GM19035 (cell line): Measurements from ENCODE around the gene DTNBP1.

Experiments
- ATAC-seq: cut with Tn5 transposase; IDR thresholded peaks from one replicate; pipeline ENCODE4 v1.9.1; 2021; ENCODE audit not compliant: unreplicated experiment

Gene DTNBP1

DNA sequence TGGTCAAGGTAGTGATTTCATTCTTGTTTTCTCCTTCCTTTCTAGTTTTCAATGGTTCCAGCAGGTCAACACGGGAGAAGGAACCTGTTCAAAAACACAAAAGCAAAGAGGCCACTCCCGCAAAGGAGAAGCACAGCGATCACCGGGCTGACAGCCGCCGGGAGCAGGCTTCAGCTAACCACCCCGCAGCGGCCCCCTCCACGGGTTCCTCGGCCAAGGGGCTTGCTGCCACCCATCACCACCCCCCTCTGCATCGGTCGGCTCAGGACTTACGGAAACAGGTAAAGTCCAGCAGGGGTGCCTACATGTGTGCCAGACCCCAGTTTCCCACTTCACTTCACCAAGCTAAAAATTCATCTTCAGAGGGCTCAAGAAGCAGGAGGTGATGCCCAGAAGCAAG, 175.6 kb downstream of the DTNBP1 start:
- no peak for ATAC-seq

GRCh38 chr6:15485936-15486335, 176.9 kb downstream of the DTNBP1 start:
- no peak for ATAC-seq

DNA sequence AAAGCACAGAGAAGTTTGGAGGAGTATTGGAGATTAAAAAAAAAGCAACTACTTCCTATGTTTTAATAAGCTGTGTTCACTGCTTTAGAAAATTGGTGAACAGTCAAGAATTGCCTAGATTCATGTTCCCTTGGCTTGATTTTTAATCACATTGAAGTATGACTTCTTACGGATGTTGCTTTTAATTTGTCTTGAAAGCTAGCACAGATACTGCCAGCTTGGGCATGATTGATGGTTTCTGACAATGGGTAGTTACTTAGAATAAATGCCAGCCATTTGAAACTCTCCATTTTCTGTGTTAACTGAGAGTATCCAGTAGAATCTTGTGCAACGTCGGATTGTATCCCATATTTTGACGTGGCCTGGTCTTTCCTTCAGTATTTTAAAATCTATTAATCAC, 178.0 kb downstream of the DTNBP1 start:
- no peak for ATAC-seq

DNA sequence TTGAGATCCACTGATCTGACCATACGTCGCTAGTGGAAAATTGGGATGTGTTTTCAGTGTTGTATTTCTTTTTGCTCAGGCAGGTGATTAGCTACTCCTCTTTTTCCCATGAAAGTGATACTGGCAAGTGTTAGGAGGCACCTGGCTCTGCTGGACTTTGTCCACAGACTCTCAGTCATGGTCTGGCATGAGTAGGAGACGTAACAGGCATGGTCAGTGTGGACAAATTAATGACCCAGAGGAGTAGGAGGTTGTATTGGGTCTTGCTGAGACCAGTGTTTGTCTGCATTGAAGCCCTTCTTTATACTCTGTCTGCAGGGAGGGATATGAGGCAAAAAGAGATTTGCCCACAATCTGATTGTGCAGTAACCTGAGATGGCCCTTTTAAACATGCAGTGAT, 178.7 kb downstream of the DTNBP1 start:
- no peak for ATAC-seq

GRCh38 chr6:15483060-15483459, 179.8 kb downstream of the DTNBP1 start:
- no peak for ATAC-seq

GRCh38 chr6:15481390-15482291, 181.2 kb downstream of the DTNBP1 start:
- ATAC-seq, result no peak

GRCh38 chr6:15480525-15480924, 182.3 kb downstream of the DTNBP1 start:
- no peak for ATAC-seq

- no peak for ATAC-seq
These were observed 183.1 kb downstream of the DTNBP1 start for GRCh38 chr6:15479761-15480160.

- no peak for ATAC-seq
These were observed 185.1 kb downstream of the DTNBP1 start for GRCh38 chr6:15477746-15478145.

GRCh38 chr6:15476631-15477380, 186.0 kb downstream of the DTNBP1 start:
- no peak for ATAC-seq

DNA sequence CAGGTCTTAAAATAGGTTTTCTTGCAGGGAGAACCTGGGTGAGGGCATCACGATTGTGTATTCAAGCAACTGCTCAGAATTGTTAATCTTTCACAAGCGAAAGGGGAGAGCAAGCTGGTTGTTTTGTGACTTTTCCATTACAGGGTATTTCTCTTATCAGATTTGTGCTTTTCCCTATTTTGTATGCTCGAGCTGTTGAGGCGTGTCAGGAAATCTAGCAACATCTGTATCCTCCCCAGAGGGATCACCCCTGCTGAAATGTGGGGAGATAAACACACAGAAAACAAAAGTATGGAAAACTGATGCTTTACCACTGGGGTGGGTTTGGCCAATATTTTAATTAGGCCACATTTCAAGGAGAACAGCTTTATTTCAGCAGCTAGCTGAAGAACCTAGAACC, 187.0 kb downstream of the DTNBP1 start:
- ATAC-seq, result no peak

DNA sequence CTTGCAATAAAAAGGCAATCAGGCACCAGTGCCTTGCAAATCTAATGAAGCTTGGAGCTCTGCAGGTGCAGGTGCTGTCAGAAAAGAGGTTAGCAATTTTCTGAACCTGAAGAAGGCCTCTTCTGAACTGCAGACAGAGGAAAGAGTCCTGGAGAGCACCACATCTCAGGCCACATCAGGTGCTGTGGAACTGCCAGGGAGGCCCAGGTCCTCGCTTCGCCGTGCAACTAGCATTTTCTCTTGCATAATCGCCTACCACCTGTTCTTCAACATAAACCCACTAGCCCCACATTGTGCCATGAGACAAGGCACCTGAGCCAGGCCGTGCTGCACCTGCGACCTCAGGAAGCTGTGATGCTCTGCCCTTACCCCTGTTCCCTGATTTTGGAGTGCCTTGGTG, 187.6 kb downstream of the DTNBP1 start:
- ATAC-seq, result no peak

- ATAC-seq, result no peak
These were observed 188.6 kb downstream of the DTNBP1 start for GRCh38 chr6:15474196-15474595.

DNA sequence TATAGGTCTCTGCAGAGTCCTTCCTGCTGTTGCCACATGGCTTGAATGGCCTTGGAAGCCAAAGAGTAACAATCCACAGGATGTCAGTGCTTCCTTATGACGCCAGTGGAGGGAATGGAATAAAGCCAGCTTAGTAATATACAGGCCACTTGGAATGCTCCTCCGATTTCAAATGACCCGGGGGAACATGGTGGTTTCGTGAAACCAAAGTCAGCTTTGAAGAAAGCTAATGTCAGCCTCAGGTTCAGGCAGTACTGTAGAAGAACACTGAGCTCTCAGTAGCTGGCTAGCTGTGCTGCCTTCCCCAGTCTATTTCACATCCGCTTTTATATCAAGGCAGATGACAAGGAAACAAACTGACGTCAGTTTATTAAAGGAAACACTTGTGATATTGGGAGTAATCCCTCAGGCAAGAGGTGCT, 189.1 kb downstream of the DTNBP1 start:
- ATAC-seq, result no peak

DNA sequence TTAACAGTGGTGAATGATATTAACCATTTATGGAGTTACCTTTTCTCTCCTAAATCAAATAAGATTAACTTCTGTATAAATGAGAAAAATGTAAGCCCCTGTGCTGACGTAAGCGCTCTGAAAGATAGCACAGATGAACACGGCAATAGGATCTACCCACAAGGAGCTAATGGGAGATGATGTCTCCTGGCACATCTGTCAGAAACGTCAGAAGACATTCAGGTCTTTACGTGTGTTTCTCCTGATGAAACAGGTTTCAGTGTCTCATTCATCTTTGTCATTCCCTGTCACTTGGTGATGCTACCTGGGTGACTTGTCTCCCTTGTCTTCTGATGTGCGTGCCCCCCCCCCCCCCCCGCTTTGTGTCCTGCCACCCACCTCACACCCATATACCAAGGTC, 189.7 kb downstream of the DTNBP1 start:
- no peak for ATAC-seq
